ENCODE results near the gene CHRM3. TPM values are rescaled to one million over a fixed set of nuclear protein-coding genes. Genes with fewer than 3 reads are reported as not detected.

The CHRM3 gene
- total RNA-seq, 4 donors from 2014 or later: 1.2 to 31.1 (median 2.5) TPM

GRCh38 chr1:239428120-239428710, 41.8 kb downstream of the CHRM3 start:
- WGBS, 2 donors: 62 to 70% methylated on average over 4 of the region's 4 CpGs
- intact Hi-C loops (cut with DNase I): no loop called here
- TF ChIP-seq, protein P1, sequence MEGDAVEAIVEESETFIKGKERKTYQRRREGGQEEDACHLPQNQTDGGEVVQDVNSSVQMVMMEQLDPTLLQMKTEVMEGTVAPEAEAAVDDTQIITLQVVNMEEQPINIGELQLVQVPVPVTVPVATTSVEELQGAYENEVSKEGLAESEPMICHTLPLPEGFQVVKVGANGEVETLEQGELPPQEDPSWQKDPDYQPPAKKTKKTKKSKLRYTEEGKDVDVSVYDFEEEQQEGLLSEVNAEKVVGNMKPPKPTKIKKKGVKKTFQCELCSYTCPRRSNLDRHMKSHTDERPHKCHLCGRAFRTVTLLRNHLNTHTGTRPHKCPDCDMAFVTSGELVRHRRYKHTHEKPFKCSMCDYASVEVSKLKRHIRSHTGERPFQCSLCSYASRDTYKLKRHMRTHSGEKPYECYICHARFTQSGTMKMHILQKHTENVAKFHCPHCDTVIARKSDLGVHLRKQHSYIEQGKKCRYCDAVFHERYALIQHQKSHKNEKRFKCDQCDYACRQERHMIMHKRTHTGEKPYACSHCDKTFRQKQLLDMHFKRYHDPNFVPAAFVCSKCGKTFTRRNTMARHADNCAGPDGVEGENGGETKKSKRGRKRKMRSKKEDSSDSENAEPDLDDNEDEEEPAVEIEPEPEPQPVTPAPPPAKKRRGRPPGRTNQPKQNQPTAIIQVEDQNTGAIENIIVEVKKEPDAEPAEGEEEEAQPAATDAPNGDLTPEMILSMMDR (IDR thresholded peaks at IDR 0.05): no peak
- no peak for TF ChIP-seq POLR2A (IDR thresholded peaks at IDR 0.05)

GRCh38 chr1:239429163-239429562, 42.8 kb downstream of the CHRM3 start:
- Histone ChIP-seq H3K27me3 (no peaks in the 10 kb centered on the region), H3K36me3 (no peaks in the 10 kb centered on the region), H3K4me3 (no peak overlapping the region), H3K4me1 (peaks cover 0 to 3% (median 0%) of the 10 kb centered on the region in 3 donors), H3K27ac (no peak overlapping the region), H3K9me3 (no peaks in the 10 kb centered on the region)
- intact Hi-C loops (cut with DNase I): no loop called here
- no peak for TF ChIP-seq POLR2A (IDR thresholded peaks at IDR 0.05)
- TF ChIP-seq, protein P1 (IDR thresholded peaks at IDR 0.05): no peak
- no peak for DNase-seq
- WGBS, 2 donors: 85 to 87% methylated on average over 3 of the region's 3 CpGs

More at GRCh38 chr1:239428120-239428710, 41.8 kb downstream of the CHRM3 start:
- Histone ChIP-seq H3K27ac (no peak overlapping the region), H3K9me3 (no peaks in the 10 kb centered on the region), H3K4me1 (no peaks in the 10 kb centered on the region), H3K4me3 (no peak overlapping the region), H3K36me3 (no peaks in the 10 kb centered on the region), H3K27me3 (no peaks in the 10 kb centered on the region)
- no peak for DNase-seq

- intact Hi-C loops (cut with DNase I): no loop called here
- H3K9me3 ChIP-seq: no peaks in the 10 kb centered on the region
Measured at GRCh38 chr1:239432255-239432654, 45.9 kb downstream of the CHRM3 start.

DNA sequence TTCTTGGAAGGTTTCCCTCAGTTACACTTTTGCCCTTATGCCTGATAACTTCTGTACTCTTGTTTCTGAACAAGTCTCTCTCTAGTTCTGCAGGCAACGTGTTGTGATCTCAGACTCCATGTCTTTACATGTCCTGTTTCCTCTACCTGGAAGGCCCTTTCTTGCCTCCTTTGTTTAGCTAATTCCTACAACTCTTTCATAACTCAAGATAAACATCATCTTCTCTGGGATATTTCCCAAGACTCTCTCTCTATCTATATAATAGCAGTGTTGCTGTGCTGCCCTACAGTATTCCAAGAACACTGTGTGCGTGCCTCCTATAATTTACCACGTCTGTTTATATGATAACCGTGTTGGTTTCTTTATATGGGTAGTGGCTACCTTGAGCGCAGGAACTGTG, 47.8 kb downstream of the CHRM3 start:
- no peaks in the 10 kb centered on the region for H3K9me3 ChIP-seq
- intact Hi-C loops (cut with DNase I): no loop called here
- H3K27ac ChIP-seq: no peak overlapping the region
- TF ChIP-seq POLR2A (IDR thresholded peaks at IDR 0.05): no peak
- TF ChIP-seq, protein P1 (IDR thresholded peaks at IDR 0.05): no peak
- no peak for DNase-seq
- no peak overlapping the region for H3K4me3 ChIP-seq
- H3K27me3 ChIP-seq: no peaks in the 10 kb centered on the region
- no peaks in the 10 kb centered on the region for H3K36me3 ChIP-seq
- 24 to 46% methylated on average over 5 of the region's 5 CpGs for WGBS, 2 donors
- H3K4me1 ChIP-seq: peaks cover 0 to 9% (median 0%) of the 10 kb centered on the region in 3 donors

More at GRCh38 chr1:239432255-239432654, 45.9 kb downstream of the CHRM3 start:
- WGBS, 2 donors: 71 to 94% methylated on average over 1 of the region's 1 CpG
- no peaks in the 10 kb centered on the region for H3K36me3 ChIP-seq
- no peaks in the 10 kb centered on the region for H3K27me3 ChIP-seq
- DNase-seq: no peak
- peaks cover 0 to 9% (median 0%) of the 10 kb centered on the region in 3 donors for H3K4me1 ChIP-seq
- no peak overlapping the region for H3K4me3 ChIP-seq
- TF ChIP-seq POLR2A (IDR thresholded peaks at IDR 0.05): no peak
- TF ChIP-seq, protein P1 (IDR thresholded peaks at IDR 0.05): no peak
- no peak overlapping the region for H3K27ac ChIP-seq

Measured in esophagus squamous epithelium (tissue), 5 donors.